GM12865 (cell line): ENCODE measurements around the gene LRRC37A2.
"Not testable (repeated sequence)": the region's sequence is repeated elsewhere in the genome, so short reads cannot be mapped to it uniquely, and the experiment has no call there.

Experiments used
- DNase-seq: peaks from one replicate; pipeline ENCODE4 v3.0.0; 2010; ENCODE audit warnings: low read depth
- H3K4me3 ChIP-seq: 2 replicates; pipeline ENCODE4 v1.5.1; 2011; ENCODE audit warnings: mild to moderate bottlenecking, low read depth, low read length, control low read depth

LRRC37A2 gene

DNA sequence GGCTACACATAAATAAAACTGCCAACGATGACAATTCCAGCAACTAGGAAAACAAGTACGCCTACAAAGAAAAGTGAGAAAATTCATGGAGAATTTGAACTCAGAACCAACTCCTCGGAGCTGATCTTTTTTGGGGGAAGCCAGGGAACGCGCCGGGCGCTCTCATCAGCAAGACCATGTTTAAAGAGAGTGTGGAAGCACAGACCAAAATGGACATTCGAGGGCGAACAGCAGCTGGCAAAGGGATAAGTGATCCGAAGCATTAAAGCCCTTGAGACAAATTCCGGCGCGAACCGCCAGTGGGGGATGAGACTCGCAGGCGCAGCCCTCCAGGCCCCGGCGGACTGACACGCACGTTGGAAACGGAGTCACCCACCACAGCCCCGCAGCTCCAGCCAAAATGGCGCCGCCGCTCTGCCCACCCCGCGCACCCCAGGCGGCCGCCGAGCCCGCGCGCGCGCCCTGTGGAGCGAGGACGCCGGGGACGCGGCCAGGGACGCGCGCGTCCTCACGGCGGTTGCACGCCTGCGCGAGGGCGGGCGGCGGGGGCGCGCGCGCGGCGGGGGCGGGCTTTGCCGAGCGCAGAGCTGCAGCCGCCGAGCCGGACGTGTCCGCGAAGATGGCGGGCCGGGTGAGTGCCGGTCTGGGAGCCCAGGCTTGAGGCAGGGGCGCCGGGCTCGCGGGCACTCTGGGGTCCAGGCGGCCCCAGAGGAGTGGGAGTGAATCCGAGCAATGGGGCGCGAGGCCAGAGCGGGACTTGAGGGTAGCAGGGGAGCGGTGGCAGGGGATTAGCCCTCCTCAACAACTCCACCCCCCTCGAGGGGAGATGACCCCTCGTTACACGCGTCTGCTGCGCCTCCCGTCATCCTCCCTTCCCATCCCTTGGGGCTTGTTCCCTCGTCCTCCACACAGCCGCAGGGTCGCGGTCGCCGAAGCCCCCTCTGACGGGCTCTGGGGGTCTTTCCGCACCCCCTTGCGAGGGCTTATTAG lies 78.2 kb downstream of the LRRC37A2 start, which contains the start of gene NSF:
NSF (plus strand) TSS at position 513 of the 990 bp plus-strand sequence; CDS start at position 620, 107 bp downstream.
- not testable (repeated sequence) for H3K4me3 ChIP-seq, DNase-seq

DNA sequence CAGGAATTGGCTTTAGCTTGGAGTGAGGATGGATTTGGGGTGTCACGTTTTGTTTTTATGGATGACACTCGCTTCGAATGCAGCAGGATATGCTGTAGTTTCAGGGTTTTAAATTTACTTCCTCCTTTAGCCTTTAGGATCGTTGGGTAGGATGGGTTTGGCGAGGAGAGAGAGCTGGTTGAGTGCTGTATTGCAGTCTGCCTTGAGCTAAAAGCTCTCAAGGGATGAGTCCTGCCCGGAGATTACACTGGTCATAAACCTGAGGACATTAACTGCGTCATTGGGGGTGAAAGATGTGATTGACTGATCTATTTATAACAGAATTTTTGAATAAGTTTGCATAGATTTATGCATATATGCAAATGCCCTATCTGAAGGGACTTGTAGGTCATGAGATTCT lies 79.1 kb downstream of the LRRC37A2 start:
- not testable (repeated sequence) for H3K4me3 ChIP-seq, DNase-seq

DNA sequence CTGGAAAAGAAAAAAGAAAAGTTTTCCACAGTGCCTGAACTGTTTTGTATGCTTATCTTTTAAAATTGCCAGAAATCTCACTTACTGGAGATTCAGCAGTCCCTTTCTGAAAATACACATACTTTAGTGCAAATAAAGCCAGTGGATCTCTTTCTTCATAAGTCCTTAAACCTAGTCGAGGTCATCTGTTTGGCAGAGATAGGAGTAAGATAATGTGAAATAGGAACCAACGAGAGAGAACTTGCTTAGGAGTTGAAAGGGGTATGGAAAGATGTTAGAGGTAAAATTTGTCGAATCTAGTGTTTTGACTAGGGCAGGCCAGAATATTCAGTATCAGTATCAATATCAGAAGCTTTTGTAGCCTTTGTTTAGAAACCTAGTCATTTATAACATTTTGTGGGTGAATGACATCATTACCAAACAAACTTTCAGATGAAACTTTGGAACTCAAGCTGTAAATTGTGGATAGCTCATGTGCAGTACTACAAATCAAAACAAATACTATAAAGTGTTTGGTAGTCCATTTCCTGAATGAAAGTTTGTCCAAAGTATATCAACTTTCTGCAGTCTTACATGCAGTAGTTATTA lies 86.2 kb downstream of the LRRC37A2 start:
- not testable (repeated sequence) for H3K4me3 ChIP-seq, DNase-seq

DNA sequence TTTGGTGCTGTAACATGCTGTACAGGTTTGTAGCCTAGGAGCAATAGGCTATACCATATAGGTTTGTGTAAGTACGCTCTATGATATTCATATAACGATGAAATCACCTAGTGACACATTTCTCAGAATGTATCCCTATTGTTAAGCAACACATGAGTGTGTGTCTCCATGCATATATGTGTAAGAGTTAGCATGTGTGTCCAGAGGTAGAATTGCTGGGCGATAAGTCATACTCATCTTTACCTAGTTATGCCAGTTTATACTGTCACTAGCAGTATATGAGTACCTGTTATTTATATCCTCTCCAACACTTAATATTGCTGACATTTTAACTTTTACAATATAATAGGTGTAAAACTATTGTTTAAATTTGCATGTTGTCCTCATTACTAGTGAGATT lies 88.5 kb downstream of the LRRC37A2 start:
- not testable (repeated sequence) for DNase-seq, H3K4me3 ChIP-seq

DNA sequence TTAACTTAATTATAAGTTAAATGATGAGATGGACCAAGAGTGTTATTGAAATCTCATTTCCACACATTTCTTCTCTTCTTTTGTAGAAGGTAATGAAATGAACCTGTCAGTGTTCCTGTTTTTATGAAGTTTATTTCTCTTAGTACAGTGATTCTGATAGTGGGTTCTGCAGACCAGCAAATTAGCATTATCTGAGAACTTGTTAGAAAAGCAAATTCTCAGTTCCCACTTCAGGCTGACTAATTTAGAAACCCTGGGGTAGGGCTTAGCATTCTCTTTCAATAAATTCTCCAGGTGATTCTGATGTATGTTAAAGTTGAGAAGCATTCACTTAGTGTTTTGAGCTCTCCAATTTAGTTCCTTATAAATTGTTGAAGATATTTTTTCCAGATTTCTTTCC lies 90.9 kb downstream of the LRRC37A2 start:
- not testable (repeated sequence) for DNase-seq, H3K4me3 ChIP-seq
